Measurements from ENCODE around the gene TMEM132D. TPM values are rescaled to one million over a fixed set of nuclear protein-coding genes. Genes with fewer than 3 reads are reported as not detected.

TMEM132D gene
- total and polyA plus RNA-seq, 2 of the 8 experiments (the other 6 are each of a cell fraction or from before 2014, with no cell fraction given) = 3.5 to 10.1 TPM

- TF ChIP-seq RNF2 (IDR thresholded peaks at IDR 0.05; ENCODE audit: borderline replicate concordance, low read depth, low read length, missing control alignments, poor library complexity, severe bottlenecking) (no peak), TEAD4 (IDR thresholded peaks at IDR 0.05; ENCODE audit: low read depth, low read length) (peak; percentile 78; the same call in 1 of the 2 replicates)
Measured at GRCh38 chr12:129532707-129533499, 370.9 kb downstream of the TMEM132D start (continued).

Measured in H1 (cell line).